Hematopoietic multipotent progenitor cell treated with erythropoietin and hydrocortisone succinate and interleukin-3 and kit ligand, for 6 days (in vitro differentiated cells): ENCODE measurements around the gene MIGA2.
"Not testable (repeated sequence)": the region's sequence is repeated elsewhere in the genome, so short reads cannot be mapped to it uniquely, and the experiment has no call there.

ENCODE experiments used
- DNase-seq: peaks from one replicate; pipeline ENCODE4 v3.0.0-alpha.2; 2015

Gene MIGA2

GRCh38 chr9:129011170-129011569 is 25.3 kb upstream of the MIGA2 start:
- DNase-seq: no peak

DNA sequence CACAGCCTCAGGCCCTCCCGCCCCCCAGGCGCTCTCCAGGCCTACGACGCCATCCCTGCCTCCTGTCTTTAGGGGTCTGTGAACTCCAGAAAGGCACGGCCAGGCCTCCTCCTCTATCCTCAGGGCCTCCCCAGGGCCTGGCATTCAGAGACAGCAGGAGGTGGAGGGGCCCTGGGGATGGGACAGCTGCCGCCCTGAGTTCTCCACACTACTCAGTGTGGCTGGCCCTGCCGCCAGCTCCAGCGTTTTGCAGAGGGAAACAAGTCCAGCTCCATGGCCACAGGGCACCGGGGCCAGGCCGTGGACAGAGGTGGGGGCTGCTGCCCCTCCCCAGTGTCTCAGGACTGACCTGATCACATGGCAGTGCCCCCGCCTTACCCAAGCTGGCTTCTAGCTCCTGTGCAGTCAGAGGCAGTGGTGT is 24.7 kb upstream of the MIGA2 start:
- no peak for DNase-seq

DNA sequence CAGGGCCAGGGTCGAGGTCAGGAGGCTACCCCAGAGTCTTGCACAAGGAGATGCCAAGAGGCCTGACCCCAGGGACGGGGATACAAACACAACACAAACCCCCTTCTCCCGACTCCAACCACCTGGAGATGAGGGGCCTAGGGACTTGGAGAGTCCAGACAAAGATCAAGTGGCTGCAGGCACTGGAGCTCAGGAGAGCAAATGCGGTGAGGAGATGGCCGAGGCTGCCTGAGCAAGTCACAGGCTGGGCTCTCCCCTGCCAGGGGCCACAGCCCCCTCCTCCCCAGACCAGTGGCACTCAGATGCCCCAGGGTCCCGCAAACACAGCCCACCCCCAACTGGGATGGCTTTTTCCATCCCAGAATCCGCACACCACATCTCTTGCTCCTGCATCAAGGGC is 24.1 kb upstream of the MIGA2 start:
- DNase-seq: no peak

GRCh38 chr9:129012893-129013448 is 23.5 kb upstream of the MIGA2 start:
- no peak for DNase-seq

- no peak for DNase-seq
These were observed 22.8 kb upstream of the MIGA2 start for GRCh38 chr9:129013674-129014073.

GRCh38 chr9:129014124-129014523 is 22.3 kb upstream of the MIGA2 start:
- no peak for DNase-seq

DNA sequence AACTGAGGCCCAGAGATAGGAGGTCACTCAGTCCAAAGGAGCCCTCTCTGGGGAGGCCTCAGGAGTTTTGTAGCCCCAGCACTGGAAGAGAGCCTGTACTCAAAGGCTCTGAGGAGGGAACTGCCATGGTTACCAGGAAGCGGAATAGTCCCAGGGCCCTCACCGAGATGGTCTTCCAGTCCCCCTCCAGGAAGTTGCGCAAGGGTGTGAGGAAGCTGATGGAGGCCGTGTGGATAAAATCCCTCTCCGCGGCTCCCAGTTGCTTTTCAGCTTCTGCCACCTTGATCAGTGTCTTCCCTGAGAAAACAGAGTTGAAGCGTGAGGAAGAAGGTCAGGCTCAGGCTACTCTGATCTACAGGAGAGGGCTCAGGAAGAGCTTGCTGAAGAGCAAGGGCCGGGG is 21.8 kb upstream of the MIGA2 start:
- DNase-seq: no peak

GRCh38 chr9:129021091-129021490 is 15.3 kb upstream of the MIGA2 start:
- DNase-seq: no peak

GRCh38 chr9:129022037-129022436 is 14.4 kb upstream of the MIGA2 start:
- DNase-seq: no peak

DNA sequence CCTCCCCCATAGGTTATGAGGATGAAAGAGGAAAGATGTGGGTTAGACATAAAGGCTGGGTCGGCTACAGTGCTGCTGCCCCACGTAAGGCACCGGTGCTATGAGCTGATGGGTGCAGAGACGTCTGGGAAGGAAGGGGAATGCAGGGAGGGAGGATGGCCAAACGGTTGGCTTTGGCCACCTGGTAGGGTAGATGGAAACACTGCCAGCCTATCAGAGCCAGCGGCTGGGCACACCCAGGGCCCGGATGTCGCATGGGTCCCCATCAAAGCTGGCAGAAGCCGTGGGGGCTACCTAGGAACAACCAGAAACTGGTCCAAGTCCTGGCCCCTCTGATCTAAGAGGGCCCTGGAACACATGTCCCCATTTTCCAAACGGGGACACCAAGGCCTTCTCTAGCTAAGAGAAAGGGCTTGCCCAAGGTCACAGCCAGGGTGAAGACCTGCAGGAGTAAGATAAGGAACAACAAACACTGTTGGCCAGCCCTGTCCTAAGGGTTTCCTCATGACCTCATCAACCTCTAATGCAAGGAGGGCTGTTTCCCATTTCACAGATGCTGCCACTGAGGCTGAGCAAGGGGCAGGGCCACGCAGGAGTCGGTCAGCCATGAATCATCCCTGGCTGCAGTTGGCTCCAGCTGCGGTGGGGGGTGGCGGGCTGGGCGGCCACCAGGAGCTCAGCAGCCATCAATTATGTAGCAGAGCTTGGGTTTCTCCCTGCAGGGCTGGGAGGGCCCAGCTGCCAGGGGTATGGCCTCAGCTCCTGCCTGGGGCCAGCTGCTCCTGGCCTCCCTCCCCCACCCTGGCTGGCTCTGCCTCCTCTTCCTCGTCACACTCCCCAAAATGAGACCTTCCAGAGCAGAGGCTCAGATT is 13.2 kb upstream of the MIGA2 start:
- peak; percentile 92 for DNase-seq

- DNase-seq: peak; percentile 51
These were observed 12.6 kb upstream of the MIGA2 start for GRCh38 chr9:129023908-129024233.

DNA sequence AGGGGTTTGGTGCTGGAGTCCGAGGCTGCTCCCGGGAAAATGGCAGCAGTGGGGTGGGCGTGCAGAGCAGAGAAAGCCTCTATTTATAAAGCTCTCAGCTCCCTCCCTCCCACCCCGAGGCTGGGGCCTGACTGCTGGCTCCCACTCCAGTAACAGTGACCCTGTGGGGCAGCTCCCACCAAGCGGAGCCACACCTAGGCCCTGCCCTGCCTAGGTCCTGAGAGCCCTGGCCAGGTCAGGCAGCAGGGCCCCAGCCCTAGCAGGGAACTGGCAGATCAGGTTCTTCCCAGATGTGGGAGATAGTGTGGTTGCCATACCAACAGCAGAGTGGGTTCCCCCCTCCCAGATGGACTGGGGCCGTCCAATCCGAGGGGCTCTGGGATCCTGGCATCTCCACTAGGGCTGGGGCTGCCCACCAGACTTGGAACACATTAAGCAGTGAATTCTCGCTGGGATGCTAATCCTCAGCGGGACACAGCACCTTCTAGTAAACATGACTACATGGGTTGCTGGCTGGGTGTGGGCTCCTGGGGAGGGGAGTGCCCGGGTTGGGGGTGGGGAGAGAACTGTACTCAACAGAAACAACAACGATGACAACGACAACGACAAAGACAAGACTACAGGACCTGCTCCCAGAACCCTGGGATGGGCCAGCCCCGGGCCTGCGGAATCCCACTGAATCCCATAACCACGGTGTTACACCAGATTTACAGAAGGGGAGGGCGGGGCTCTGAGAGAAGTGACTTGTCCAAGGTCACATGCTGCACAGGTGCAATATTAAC is 9.8 kb upstream of the MIGA2 start:
- DNase-seq: no peak

- no peak for DNase-seq
These were observed 9.2 kb upstream of the MIGA2 start for GRCh38 chr9:129027224-129027684.

- DNase-seq: peak; percentile 67
These were observed 8.7 kb upstream of the MIGA2 start for GRCh38 chr9:129027685-129028191.

DNA sequence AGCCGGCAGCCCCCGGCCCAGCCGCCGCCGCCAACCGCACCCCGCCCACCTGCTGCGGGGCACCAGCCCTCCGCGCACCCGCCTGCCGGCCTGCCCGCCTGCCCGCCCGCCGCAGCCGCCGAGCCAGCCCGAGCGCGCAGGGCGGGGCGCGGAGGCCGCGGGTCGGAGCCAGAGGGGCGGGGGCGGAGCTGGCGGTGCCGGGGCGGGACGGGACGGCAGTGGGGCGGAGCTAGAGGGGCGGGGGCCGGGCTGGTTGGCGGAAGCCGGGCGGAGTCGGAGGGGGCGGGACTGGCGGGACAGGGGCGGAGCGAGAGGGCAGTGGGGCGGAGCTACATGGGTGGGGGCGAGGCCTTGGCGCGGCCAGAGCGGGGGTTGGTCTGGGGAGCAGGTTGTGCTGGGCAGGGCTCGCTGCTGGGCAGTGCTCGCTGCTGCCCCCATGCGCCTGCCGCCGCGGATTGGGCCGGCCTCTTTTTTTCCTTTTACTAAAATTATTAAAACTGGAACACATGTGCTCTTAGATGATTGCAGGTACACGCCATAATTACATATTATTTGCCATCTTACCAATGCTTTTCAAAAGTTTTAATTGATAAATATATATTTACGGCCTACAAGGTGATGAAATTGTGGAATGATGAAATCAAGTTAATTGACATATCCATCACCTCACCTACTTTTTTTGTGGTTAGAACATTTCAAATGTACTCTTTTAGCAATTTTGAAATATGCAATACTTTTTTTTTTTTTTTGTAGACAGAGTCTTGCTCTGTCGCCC is 8.0 kb upstream of the MIGA2 start, which contains the start of gene SH3GLB2:
TSS of gene SH3GLB2 (minus strand) at position 140 of the 775 bp plus-strand sequence. CDS start 177 bp downstream, outside the sequence.
- peak; percentile 94 for DNase-seq

GRCh38 chr9:129030191-129030590 is 6.2 kb upstream of the MIGA2 start:
- DNase-seq: no peak

- no peak for DNase-seq
These were observed 4.9 kb upstream of the MIGA2 start for GRCh38 chr9:129031514-129031913.

DNA sequence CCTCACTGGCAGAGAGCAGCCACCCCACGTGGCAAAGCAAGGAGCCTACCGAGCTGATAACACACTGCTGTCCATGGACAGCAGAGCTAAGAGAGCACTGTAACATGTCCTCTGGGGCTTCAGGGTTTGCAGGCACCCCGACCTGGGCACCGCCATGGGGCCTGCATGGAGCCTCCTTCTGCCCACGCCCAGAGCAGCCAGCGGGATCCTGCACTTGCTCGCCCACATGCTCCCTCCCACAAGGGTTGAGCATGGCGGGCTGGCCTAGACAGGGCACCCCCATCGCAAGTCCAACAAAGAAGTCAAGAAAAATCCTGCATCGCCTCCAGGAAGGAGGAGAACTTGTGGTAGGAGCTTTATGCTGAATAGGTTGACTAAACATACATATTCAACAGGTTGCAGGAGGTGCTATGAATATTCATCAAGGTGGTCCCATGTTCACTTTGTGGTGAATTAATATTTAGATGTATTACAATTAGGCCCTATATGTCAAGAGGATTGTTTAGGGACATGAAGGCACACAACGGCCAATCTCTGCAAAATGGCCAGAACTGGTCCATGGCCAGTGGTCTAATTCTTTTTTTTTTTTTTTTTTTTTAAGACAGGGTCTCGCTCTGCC is 3.8 kb upstream of the MIGA2 start:
- DNase-seq: peak; percentile 27

GRCh38 chr9:129033216-129033615 is 3.2 kb upstream of the MIGA2 start:
- peak; percentile 92 for DNase-seq

DNA sequence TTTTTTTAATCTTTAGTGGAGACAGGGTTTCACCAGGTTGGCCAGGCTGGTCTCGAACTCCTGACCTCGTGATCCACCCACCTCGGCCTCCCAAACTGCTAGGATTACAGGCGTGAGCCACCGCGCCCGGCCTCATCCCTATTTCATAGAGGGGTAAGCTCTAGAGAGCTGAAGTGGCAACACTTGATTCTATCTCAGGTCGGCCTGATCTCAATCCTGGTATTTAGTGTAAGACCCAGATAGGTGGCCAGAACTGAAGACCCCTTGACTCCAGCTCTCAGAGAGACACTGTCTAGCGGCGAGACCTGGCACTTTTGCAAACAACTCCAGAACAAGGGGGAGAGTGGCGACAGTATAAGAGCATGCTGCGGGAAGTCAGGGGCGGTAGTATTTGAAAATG is 588 bp upstream of the MIGA2 start:
- not testable (repeated sequence) for DNase-seq

DNA sequence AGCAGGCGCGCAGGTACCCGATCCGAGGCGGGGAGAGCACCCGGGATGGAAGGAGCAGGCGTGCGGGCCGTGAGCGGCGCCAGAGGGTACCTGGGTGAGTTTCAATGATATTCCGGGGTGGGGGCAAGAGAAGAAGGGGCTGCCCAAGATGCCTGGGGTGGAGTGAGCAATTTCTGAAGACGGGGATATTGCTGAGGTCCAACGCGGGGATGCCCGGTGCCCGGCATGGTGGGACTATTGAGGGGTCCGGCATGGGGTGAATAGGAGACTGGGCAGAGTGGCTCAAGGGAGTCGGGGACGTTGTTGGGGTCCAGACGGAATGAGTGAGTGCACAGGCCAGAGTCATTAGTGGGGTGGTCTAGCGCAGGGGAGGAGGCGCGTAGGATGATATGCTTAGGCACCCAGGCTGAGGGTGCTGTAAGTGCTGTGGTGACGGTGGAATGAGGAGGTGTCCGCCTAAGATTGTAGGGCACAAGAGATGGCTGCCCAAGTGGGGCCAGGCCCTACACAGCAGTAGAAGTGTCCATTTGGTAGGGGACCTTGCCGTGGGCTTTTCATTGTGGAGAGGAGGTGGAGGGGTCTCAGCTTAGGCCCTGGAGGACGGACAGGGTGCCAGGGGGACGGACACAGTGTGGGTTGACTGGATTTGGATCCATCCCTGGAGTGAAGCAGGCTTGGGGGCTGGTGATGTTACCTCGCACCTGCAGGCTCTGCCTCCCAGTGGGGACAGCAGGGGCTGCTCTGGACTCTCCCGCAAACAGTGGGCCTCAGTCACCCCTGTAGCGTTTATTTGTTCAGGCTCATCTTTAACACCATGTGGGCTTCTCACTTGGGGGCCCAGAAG is 719 bp downstream of the MIGA2 start:
- DNase-seq: peak; percentile 36
